Activated CD4-positive, alpha-beta T cell treated with anti-CD3 and anti-CD28 coated beads for 36 hours (primary cell): Measurements from ENCODE around the gene PYGM. TPM values are rescaled to one million over a fixed set of nuclear protein-coding genes. Genes with fewer than 3 reads are reported as not detected.
A peak's percentile ranks its signal among the peaks of the same experiment; 100 is the strongest.
"Not testable (repeated sequence)": the region's sequence is repeated elsewhere in the genome, so short reads cannot be mapped to it uniquely, and the experiment has no call there.

ENCODE experiments used
- ATAC-seq: fragments of 200-7000 bp; cut with Tn5 transposase; one replicate; pipeline ENCODE4 v1.10.0; 2021; ENCODE audit warnings: mild to moderate bottlenecking, moderate library complexity
- CTCF ChIA-PET: fragments of 350-600 bp; sonication (Branson Sonifier 250); formaldehyde crosslinking; loops from one replicate; lab custom pipeline; 2021; ENCODE audit warnings: antibody characterized with exemption; lab: Charles Lee
- POLR2A ChIA-PET: fragments of 350-600 bp; sonication (Branson Sonifier 250); formaldehyde crosslinking; loops from one replicate; lab custom pipeline; 2021; ENCODE audit warnings: antibody characterized with exemption, inconsistent platforms; lab: Charles Lee
- DNase-seq: peaks from one replicate; pipeline ENCODE4 v3.0.0-alpha.2; 2020
- H3K27ac Mint-ChIP-seq: one replicate; pipeline ENCODE4 v1.8.0; 2021; ENCODE audit warnings: mixed read lengths
- H3K27me3 Mint-ChIP-seq: one replicate; pipeline ENCODE4 v1.8.0; 2021; ENCODE audit warnings: mixed read lengths
- H3K36me3 Mint-ChIP-seq: one replicate; pipeline ENCODE4 v1.8.0; 2021; ENCODE audit warnings: low read depth, mixed read lengths
- H3K4me1 Mint-ChIP-seq: one replicate; pipeline ENCODE4 v1.8.0; 2021; ENCODE audit warnings: mixed read lengths
- H3K4me3 Mint-ChIP-seq: one replicate; pipeline ENCODE4 v1.8.0; 2021; ENCODE audit warnings: mild to moderate bottlenecking, moderate library complexity, mixed read lengths
- H3K9me3 Mint-ChIP-seq: one replicate; pipeline ENCODE4 v1.8.0; 2021; ENCODE audit warnings: low read depth, mixed read lengths
- intact Hi-C, 2 experiments: fragments of 100-400 bp; cut with DNase I in 1 of 2; cut with micrococcal nuclease in 1 of 2; formaldehyde crosslinking; loops; one replicate each; pipeline versions ENCODE4 v1.14.2 to v1.15.1; 2022 to 2024; cut with DNase I, micrococcal nuclease
- total RNA-seq, 2 experiments: library from RNA; stranded (reverse); gene quantifications; one replicate each; pipeline ENCODE4 v1.2.3, GENCODE V29; 2021

Gene PYGM
- total RNA-seq, 2 experiments from 2014 or later: 0.87 to 1.5 TPM

DNA sequence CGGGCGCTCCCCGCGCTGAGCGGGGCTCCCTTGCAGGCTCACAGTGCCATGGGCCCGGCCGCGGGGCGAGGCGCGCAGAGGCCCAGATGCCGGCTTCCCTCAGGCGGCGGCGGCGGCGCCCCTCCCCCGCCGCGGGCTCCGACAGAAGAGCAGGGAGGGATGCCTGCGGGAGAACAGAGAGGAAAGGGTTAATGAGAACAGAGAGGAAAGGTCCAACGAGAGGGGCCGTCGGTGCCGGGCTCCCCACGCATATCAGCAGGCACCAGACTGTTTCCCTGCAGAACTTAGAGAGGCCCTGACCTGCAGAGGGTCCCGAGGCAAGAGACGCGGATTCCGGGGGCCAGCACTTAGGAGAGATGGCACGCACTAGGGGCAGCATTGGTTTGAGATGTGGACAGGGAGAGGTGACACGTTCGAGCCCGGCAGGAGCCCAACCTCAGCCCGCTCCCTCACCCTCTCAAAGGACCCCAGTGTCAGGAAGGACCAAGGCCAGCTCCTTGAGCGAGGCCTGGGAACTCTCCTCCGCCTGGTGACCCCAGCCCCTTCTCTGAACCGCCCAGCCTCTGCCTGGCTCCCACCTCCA lies 45.9 kb downstream of the PYGM start:
- intact Hi-C loops: loop anchor here in 1 of 2 experiments (1.0 kb wide), 1 partner anchor 8 kb away; no protein-coding TSS in a partner anchor
- Mint-ChIP-seq H3K27ac (no peak overlapping the region), H3K27me3 (peaks cover 69% of the 10 kb centered on the region), H3K4me3 (no peak overlapping the region), H3K36me3 (no peaks in the 10 kb centered on the region), H3K9me3 (no peaks in the 10 kb centered on the region), H3K4me1 (peaks cover 13% of the 10 kb centered on the region)
- ATAC-seq: no peak
- CTCF ChIA-PET: interaction anchor here (0.7 to 2.2 kb wide), 2 partner anchors 10 to 62 kb away, joined by 3 to 8 read pairs; no protein-coding TSS in a partner anchor
- POLR2A ChIA-PET: no interaction called here
- no peak for DNase-seq

DNA sequence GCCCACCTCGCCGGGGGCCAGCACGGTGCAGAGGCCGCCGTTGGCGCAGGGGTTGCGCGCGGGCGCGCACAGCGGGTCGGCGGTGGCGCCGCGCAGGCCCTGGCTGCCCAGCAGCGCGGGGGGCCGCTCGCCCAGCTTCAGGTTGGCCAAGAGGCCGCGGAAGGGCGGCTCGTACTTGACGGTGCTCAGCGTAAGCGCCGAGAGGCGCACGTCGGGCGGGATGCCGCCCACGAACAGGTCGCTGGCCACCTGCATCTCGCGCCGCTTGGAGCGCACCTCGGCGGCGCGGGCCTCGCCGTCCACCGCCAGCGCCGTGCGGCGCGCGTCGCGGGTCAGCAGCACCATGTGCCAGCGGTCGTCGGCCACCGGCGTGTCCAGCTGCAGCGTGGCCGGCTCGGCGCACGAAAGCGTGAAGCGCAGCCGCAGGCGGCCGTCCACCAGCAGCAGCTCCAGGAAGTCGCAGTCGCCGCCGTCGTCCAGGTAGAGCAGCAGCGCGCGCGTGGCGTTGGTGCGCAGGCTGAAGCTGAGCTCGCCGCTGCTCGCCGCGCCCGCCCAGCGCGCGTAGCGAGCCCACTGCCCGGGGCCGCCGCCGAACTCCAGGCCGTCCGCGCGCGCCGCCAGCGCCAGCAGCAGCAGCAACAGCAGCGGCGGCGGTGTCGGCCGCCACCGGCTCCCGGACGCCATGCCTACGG lies 46.6 kb downstream of the PYGM start:
- POLR2A ChIA-PET: no interaction called here
- DNase-seq (peak; percentile 38), ATAC-seq (peak; percentile 21)
- Mint-ChIP-seq H3K9me3 (no peaks in the 10 kb centered on the region), H3K27me3 (peaks cover 69% of the 10 kb centered on the region), H3K27ac (no peak overlapping the region), H3K36me3 (no peaks in the 10 kb centered on the region), H3K4me1 (peaks cover 13% of the 10 kb centered on the region), H3K4me3 (no peak overlapping the region)
- CTCF ChIA-PET: interaction anchor here (0.7 kb wide), 1 partner anchor 61 kb away, joined by 3 read pairs; no protein-coding TSS in a partner anchor
- intact Hi-C loops: no loop called here

DNA sequence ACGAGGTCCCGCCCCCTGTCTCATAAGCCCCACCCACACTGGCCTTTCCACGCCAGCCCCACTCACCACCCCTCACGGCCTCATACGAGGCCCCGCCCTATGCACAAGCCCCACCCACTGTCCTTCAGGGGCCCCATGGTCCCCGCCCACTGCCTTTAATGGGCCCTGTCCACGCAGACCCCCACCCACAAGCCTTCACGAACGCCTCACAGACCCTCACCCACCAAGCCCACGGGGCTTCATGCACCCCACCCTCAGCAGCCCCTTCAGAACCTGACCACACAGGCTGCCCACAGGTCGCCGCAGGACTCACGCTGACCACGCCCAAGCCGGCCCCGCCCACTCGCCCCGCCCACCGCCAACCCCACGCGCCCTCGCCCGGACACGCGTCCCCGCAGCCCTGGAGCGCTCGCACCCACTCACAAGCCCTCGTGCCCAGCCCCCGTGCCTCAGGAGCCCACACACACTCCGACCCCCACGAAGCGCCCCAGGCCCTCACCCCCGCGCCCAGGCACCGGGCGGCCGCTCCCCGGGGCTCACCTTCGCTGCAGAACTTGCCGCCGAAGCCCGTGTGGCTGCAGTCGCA lies 47.3 kb downstream of the PYGM start:
- ATAC-seq: peak; percentile 38
- Mint-ChIP-seq H3K36me3 (no peaks in the 10 kb centered on the region), H3K4me3 (no peak overlapping the region), H3K9me3 (no peaks in the 10 kb centered on the region), H3K27me3 (peaks cover 68% of the 10 kb centered on the region), H3K27ac (no peak overlapping the region), H3K4me1 (peaks cover 13% of the 10 kb centered on the region)
- DNase-seq: no peak
- CTCF ChIA-PET: no interaction called here
- intact Hi-C loops: no loop called here
- POLR2A ChIA-PET: no interaction called here

DNA sequence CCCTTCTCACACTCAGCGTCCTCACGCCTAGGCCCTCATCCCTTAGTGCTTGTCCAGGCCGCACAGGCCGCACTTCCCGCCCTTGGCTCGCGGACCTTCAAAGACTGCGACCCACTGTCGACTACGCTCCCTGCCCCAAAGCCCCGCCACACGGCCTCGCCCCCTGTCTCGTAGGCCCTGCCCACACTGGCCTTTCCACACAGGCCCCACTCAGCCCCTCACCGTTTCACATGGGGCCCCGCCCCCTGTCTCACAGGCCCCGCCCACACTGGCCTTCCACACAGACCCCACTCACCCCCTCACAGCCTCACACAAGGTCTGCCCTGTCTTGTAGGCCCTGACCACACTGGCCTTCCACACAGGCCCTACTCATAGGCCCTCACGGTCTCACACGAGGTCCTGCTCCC lies 47.8 kb downstream of the PYGM start:
- DNase-seq (no peak), ATAC-seq (no peak)
- ChIA-PET POLR2A (no interaction called here), CTCF (no interaction called here)
- Mint-ChIP-seq H3K4me3 (no peak overlapping the region), H3K27ac (no peak overlapping the region), H3K4me1 (peaks cover 13% of the 10 kb centered on the region), H3K9me3 (no peaks in the 10 kb centered on the region), H3K36me3 (no peaks in the 10 kb centered on the region), H3K27me3 (peaks cover 62% of the 10 kb centered on the region)
- intact Hi-C loops: no loop called here

DNA sequence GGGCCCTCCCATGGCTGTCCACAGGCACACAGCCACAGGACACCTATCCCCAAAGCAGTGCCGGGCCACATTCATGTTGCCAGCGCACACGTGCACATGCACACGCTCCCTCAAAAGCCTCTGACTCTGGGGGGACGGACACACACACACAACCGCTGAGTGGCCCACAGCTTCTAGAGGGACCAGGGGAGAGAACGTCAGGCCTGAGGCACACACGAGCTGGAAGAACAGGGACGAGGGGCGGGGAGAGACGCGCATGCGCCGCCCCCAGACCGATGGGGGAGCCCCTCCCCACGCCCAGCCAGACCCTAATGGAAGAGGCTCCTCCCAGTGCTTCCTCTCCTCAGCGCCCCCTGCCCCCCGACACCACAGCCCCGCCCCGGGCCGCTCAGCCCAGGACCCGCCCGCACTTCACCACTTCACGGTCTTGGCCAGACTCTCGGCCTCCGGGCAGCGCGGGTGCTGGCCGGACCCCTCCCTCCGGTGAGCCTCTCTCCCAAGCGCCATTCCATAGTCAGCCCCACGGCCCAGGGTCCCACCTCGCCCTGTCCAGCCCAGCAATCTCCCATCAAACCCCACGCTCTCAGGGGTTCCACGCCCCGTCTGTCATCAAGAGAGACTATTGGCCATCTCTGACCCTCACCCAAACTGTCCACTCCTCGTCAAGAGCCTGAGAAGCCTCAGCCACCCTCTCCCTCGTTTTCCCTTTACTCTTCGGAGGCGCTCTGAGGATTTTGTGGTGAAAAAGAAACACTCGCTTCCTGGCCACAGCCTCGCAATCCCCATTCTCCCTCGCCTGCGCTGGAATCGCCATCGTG lies 48.4 kb downstream of the PYGM start:
- Mint-ChIP-seq H3K4me1 (peaks cover 13% of the 10 kb centered on the region), H3K36me3 (no peaks in the 10 kb centered on the region), H3K27ac (no peak overlapping the region), H3K9me3 (no peaks in the 10 kb centered on the region), H3K4me3 (no peak overlapping the region), H3K27me3 (peaks cover 62% of the 10 kb centered on the region)
- intact Hi-C loops: no loop called here
- ATAC-seq: no peak
- no peak for DNase-seq
- ChIA-PET POLR2A (no interaction called here), CTCF (interaction anchor here (2.4 kb wide), 1 partner anchor 22 kb away, joined by 10 read pairs; no protein-coding TSS in a partner anchor)

DNA sequence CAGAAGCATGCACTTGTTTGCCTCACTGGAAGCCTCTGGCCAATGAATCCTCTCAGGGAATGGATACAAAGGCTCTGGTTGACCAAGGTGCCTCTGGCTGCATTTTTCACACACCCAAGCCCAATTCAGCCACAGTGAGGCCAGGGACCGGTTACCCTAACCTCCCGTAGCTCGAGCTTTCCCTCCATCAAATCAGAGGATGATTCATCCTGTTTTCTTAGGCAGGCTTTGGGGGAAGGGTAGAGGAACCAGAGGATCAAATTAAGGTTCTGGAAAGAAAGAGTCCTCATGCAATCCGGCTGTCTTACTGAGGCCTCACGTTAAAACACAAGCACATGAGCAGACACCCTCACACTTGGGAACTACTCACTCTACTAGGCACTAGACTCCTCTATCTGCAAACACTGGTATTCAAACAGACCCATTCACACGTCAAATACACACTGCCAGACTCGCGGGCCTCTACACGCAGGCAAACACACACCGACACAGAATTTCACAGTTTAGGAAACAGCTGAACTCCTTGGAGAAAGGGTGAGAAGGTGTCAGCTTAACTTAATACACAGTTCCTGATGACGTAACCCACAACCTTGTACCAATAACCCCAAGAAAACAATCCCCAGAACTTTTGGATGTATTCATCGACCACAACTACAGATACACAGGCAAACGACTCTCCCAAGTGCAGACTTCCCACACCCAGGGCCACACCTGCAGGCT lies 49.2 kb downstream of the PYGM start:
- ChIA-PET POLR2A (no interaction called here), CTCF (interaction anchor here (0.6 to 2.4 kb wide), 2 partner anchors 21 to 654 kb away, joined by 3 to 10 read pairs; no protein-coding TSS in a partner anchor)
- intact Hi-C loops: no loop called here
- ATAC-seq (no peak), DNase-seq (no peak)
- Mint-ChIP-seq H3K27me3 (peaks cover 59% of the 10 kb centered on the region), H3K4me1 (peaks cover 13% of the 10 kb centered on the region), H3K36me3 (no peaks in the 10 kb centered on the region), H3K27ac (no peak overlapping the region), H3K9me3 (no peaks in the 10 kb centered on the region), H3K4me3 (no peak overlapping the region)

DNA sequence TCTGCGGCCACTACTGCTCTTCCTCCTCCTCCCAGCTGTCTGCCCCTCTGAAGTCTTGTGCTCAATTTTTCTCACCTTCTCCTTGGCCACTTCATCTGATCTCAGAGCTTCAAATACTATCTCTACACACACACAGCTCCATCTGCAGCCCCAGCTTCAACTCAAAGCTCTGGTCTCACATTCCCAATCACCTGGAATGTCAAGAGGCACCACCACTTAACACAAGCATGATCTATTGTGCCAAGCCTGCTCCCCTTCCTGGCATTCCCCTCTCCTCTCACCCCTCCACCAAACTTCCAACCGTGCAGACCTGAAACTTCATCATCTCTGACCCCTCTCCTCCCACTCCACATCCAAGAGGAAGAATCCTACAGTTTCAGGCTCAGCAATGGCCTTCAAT lies 54.3 kb downstream of the PYGM start:
- POLR2A ChIA-PET: no interaction called here
- Mint-ChIP-seq H3K9me3 (no peaks in the 10 kb centered on the region), H3K27me3 (peaks cover 40% of the 10 kb centered on the region), H3K36me3 (no peaks in the 10 kb centered on the region), H3K4me3 (no peak overlapping the region), H3K4me1 (no peaks in the 10 kb centered on the region), H3K27ac (no peak overlapping the region)
- CTCF ChIA-PET: interaction anchor here (1.0 to 4.2 kb wide), 2 partner anchors 13 to 16 kb away, joined by 3 to 33 read pairs; no protein-coding TSS in a partner anchor
- intact Hi-C loops: no loop called here
- DNase-seq (no peak), ATAC-seq (no peak)

DNA sequence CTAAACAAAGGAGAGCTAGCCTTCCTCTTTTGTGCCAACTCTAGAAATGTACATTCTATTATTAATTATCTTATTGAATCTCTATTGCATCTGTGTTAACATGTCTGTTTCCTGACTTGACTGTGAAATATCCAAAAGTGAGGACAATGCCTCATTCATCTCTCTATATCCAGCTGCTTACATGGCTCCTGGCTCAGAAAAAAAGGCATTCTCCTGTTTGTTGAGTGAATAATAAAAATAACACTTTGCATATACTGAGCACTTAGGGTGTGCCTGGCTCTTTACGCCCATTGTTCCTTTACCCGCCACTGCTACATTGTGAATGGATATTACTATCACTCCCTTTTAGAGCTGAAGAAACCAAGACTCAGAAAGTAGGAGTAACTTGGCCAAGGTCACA lies 56.7 kb downstream of the PYGM start:
- Mint-ChIP-seq H3K9me3 (no peaks in the 10 kb centered on the region), H3K27ac (no peak overlapping the region), H3K4me1 (no peaks in the 10 kb centered on the region), H3K4me3 (no peak overlapping the region), H3K27me3 (peaks cover 26% of the 10 kb centered on the region), H3K36me3 (no peaks in the 10 kb centered on the region)
- intact Hi-C loops: no loop called here
- CTCF ChIA-PET: interaction anchor here (0.7 to 4.2 kb wide), 2 partner anchors 14 to 53 kb away, joined by 4 to 33 read pairs; no protein-coding TSS in a partner anchor
- POLR2A ChIA-PET: no interaction called here
- ATAC-seq (no peak), DNase-seq (no peak)

DNA sequence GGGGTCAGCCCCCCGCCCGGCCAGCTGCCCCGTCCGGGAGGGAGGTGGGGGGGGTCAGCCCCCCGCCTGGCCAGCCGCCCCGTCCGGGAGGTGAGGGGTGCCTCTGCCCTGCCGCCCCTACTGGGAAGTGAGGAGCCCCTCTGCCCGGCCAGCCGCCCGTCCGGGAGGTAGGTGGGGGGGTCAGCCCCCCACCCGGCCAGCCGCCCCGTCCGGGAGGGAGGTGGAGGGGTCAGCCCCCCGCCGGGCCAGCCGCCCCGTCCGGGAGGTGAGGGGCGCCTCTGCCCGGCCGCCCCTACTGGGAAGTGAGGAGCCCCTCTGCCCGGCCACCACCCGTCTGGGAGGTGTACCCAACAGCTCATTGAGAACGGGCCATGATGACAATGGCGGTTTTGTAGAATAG lies 57.8 kb downstream of the PYGM start:
- H3K4me1 Mint-ChIP-seq, ATAC-seq, CTCF ChIA-PET, H3K36me3 Mint-ChIP-seq, intact Hi-C loops, DNase-seq, POLR2A ChIA-PET, H3K4me3 Mint-ChIP-seq, H3K27ac Mint-ChIP-seq, H3K9me3 Mint-ChIP-seq: not testable (repeated sequence)
- H3K27me3 Mint-ChIP-seq: peaks cover 25% of the 10 kb centered on the region

DNA sequence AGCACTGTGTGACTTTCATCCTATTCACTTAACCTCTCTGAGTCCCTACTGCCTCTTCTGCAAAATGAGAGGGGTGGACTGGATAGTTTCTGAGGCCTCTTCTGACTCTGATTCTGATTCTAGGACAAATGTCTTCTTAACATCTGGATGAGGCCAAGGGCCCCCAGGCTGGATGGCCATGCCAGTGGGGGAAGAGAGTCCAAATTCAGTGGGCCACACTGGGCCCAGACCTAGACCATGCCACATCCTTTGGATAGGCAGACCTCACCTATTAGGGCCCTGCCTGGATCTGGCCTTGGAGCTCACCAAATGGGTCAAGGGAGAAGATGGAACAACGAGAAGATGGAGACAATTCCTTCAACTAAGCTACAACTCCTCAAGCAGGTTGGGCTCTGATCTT lies 61.3 kb downstream of the PYGM start:
- ATAC-seq (no peak), DNase-seq (no peak)
- Mint-ChIP-seq H3K36me3 (no peaks in the 10 kb centered on the region), H3K9me3 (no peaks in the 10 kb centered on the region), H3K4me1 (no peaks in the 10 kb centered on the region), H3K4me3 (no peak overlapping the region), H3K27me3 (peaks cover 19% of the 10 kb centered on the region), H3K27ac (no peak overlapping the region)
- ChIA-PET CTCF (interaction anchor here (0.5 to 1.6 kb wide), 2 partner anchors 9 to 465 kb away, joined by 3 to 11 read pairs; no protein-coding TSS in a partner anchor), POLR2A (no interaction called here)
- intact Hi-C loops: no loop called here
